NCI-H82 treated with DMSO at 0.1 percent for 48 hours (cell line): Measurements from ENCODE around the gene NACC2.

Experiments used
- DNase-seq: peaks from one replicate; lab custom pipeline; 2025; ENCODE audit not compliant: unreplicated experiment; lab: John Stamatoyannopoulos, UW

The NACC2 gene

DNA sequence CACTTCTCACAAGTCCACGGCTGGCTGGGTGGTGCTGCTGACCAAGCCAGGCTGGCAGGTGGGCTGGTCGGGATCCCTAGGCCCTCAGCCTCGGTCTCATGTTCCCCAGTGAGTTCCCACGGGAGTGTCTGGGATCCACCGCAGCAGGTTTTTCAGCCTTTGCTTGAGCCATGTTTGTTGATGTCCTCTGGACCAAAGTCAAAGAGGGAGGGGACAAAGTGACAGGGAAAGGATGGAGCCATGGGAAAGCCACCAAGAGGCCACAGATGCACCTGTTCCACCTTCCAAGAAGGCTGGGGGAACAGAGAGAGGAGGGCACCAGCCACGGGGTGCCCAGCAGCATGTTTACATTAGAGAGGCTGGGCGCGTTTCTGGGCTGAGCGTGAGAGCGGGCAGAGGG, 131.2 kb downstream of the NACC2 start:
- DNase-seq: no peak

DNA sequence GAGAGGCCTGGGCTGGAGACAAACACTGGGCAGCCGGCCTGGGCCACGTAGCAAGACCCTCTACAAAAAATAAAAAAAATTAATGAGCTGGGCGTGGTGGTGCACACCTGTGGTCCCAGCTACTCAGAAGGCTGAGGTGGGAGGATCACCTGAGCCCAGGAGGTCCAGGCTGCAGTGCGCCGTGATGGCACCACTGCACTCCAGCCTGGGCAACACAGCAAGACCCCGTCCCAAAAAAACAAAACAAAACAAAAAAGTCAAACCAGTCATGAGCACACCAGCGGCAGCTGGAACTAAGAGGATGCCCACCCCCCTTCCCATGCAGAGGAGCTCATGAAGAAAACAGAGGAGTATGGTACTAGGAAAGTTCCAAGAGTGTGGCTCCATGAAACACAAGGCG, 131.8 kb downstream of the NACC2 start:
- no peak for DNase-seq

DNA sequence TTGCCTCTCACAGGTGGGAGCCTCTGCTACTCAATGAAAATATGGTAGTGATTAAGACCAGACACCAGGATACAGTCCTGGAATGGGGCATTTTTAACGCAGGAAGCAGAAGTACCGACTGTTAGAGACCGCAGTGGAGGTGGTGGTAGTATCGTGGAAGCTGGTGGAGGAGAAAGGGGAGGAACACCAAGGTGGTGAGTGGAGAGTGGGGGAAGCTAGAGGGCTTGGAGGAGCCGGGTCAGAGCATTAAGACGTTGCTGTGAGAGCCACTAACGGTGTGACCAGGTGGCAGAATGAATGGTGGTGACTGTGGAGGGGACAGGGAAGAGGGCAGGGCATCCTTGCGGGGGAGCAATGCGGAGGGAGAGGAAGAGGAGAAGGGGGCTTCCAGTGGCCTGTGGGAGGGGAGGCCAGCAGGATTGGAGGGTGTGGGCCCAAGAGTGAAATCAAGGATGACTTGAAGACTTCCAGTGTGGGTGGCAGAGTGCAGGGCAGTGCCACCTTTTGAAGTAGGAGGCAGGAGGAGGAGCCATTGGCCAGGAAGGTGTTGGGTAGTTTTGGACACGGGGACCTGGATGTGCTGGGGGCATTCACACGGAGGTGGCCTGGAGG, 132.3 kb downstream of the NACC2 start:
- no peak for DNase-seq

DNA sequence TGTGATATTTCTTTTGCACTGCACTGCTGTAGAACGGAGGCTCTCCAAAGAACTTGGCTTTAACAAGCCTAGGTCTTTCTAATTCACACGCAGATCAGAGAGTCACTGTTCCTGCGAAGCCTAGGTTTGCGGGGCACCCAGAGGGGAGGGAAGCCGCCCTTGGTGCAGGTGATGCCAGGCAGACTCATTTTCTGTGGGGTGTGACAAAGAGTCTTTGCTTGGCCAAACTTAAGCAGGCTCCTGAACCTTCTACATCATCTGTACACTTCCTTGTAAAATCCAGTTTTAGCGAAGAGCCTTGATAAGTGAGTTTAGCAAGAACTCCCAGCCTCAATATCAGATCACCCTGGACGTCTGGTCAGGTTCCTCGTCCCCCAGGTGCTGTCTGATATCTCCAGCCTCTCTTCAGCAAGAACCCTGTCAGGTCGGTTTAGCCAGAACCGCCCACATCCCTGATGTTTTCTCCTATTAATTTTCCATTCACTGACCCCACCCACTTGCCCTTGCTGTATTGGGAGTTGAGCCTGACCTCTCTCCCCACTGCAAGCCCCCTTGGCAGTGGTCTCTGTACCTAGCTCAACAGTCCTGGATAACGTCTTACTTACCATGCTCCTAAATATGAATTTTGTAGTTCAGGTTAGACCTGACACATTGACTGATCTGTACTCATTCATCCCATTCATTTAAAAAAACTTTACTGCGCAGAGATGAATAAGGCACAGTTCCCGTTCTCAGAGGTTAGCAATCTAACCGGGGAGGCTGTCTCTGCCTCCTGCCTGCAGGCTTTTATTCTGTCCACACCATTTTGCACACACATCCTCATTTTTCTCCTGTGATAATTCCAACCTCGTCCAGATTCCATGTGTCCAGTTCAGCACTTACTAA, 133.0 kb downstream of the NACC2 start:
- no peak for DNase-seq

DNA sequence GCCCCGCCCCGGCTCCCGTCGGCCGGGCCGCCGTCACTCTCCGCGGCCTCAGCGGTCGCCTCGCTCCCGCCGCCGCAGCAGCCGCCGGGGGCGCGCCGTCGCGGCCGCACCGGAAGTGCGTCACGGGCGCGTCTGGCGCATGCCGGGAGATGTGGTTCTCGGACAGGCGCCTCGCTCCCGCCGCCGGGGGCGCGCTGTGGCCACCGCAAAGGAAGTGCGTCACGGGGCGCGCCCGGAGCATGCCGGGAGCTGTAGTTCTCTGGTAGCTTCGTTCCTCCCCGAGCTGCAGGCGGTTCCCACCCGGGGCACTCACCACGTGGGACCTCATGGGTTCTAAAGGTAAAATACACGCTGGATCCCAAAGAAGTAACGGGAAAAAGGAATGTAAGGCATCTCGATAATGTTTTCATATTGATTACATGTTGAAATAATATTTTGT, 133.8 kb downstream of the NACC2 start, which contains the start of gene UBAC1:
Gene UBAC1 (minus strand): TSS at position 97 of the 439 bp plus-strand sequence. CDS start 211 bp downstream, outside the sequence.
- peak; percentile 84 for DNase-seq

DNA sequence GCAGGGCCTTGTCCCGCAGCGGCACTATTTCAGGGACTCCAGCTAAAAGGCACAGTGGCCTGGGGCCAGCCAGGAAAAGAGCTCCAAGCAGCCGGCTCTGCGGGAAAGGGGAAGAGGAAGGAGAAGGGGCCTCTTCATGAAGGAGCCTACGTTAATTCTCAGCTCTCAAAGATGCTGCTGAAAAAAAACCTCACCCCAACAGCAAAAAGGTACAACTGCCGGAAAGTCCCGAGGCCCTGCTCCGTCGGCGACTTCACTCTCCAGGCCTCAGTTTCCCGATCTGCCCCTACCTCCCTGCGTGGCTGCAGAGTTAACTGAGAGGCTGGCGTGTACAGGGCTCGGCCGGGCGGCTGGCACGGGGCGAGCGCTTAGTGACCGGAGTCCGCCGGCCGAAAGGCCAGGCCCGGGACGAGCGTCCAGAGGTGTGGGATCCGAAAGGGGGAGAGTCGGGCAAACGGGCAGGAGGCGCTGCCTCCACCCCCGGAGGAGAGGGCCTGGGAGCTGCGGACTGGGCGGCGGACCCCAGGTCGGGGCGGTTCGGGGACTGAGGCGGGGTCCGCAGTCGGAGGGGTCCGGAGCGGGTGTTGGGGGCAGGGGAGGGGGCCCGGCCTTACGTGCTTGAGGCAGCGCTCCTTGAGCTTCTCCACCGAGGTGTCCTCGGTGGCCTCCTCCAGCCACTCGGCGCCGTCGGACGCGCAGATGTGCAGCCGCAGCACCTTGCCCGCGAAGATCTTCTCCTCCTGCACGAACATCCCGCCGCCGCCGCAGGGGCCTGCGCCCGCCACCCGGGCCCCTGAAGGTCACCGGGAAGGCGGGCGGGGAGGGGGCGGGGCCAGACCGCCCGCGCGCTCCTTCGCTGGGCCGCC, 134.4 kb downstream of the NACC2 start:
- DNase-seq: no peak

DNA sequence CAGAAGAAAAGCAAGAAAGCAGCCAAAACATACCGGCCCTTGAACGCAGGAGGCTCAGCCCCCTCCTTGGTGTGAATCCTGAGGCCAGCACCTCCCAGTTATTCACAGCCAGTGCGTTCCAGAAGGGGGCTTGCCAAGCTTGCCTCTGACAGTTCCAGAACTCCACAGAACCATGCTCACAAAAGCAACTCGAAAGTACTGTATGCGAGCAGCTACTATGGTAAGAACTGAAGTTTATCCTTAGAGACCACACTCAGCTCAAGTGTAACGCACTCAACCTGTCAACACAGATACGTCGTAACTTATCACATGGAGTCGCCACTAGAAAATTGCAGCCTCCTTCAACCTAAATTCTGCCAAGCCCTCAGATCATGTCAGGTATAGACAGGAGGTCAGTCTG, 135.3 kb downstream of the NACC2 start:
- no peak for DNase-seq

DNA sequence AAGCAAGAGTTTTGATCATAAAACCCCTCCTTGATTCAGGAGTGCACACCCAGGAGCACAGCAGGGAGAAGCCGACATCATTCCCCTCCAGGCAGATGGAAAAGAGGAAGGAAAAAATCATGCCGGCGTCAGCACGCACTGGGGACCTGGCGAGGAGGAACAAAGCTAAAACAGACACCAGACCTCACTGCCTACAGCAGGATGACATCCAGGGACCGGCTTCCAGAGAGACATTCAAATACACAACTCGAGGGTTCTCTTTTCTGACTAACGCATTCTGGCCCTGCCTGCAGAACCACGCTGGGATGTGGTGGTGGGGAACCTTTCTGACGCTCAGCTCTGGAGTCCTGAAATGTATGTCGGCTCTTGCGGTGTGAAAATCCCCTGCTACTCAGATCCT, 136.6 kb downstream of the NACC2 start:
- DNase-seq: no peak

DNA sequence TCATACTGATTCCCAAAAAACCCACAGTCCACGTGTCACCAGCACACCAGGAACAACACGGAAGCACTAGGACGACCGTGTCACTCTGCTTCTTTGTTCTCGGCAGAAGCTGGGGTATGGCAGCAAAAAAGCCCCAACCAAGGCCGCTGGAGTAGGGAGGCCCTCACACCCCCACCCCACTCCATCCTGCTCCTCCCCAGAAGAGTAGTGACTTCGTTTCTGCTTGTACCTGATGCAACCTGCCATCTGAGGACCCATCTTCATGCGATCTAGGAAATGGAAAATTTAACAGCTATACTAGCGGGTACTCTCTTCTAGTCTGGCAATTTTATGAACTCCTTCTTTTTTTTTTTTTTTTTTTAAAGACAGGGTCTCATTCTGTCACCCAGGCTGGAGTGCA, 137.7 kb downstream of the NACC2 start:
- DNase-seq: no peak

DNA sequence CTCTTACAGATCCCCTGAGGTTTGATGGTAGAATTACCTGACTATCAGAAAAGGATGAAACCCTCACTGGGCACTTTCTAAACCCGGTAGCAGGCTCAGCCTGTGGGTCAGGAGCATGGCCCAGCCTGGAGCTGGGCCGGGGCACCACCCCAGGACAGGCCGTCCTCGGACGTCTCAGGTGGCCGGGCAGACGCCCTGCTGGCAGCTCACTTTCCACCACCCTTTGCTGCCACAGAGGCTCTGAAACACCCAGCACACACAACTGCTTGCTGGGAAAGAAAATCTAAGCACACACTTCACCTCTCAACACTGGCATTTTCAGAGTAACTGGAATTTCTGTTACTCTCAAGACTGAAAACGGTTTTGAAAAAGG, 138.3 kb downstream of the NACC2 start:
- no peak for DNase-seq
